ENCODE measurements around the gene PLXNC1.

Gene PLXNC1

DNA sequence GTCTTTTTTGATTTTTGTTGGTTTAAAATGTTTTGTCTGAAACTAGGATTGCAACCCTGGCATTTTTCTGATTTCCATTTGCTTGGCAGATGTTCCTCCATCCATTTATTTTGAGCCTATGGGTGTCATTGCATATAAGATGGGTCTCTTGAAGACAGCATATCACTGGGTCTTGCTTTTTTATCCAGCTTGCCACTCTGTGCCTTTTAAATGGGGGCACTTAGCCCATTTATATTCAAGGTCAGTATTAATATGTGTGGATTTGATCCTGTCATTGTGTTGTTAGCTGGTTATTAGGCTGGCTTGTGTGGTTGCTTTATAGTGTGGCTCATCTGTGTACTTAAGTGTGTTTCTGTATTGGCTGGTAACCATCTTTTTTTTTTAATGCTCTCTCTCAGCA is 171.7 kb downstream of the PLXNC1 start:
- Histone ChIP-seq H3K4me1 (no peaks in the 10 kb centered on the region), H3K4me2 (no peak overlapping the region), H3K27ac (no peak overlapping the region), H3K4me3 (no peak overlapping the region), H4K20me1 (no peaks in the 10 kb centered on the region), H3K36me3 (peaks cover 43% of the 10 kb centered on the region), H3K9me3 (peaks cover 72% of the 10 kb centered on the region), H3K27me3 (no peaks in the 10 kb centered on the region), H3K9ac (no peak overlapping the region)
- TF ChIP-seq Cebpa-rat (IDR thresholded peaks at IDR 0.05), result no peak

DNA sequence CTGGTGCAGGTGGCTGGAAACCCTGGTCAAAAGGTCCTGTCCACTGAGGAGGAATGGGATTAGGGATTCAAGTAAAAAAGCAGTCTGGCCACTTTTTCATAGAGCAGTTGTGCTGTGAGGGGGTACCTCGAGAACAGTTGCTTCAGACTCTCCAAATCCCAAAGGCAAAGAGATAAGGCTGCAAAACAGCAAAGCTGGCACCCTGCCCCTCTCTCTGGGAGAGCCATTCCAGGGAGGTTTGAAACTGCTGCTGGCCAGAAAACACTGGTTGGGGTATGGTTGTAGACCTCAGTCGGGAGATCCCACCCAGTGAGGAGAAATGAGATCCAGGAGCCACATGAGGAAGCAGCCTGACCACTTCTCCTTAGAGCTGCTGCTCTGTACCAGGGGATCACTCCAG is 174.0 kb downstream of the PLXNC1 start:
- H3K4me2 ChIP-seq, result no peak overlapping the region
- peaks cover 62% of the 10 kb centered on the region for H3K9me3 ChIP-seq
- no peak overlapping the region for H3K27ac ChIP-seq
- no peak overlapping the region for H3K9ac ChIP-seq
- no peak overlapping the region for H3K4me3 ChIP-seq
- H3K36me3 ChIP-seq, result peaks cover 58% of the 10 kb centered on the region
- no peaks in the 10 kb centered on the region for H3K4me1 ChIP-seq
- TF ChIP-seq Cebpa-rat (IDR thresholded peaks at IDR 0.05), result no peak
- H4K20me1 ChIP-seq, result no peaks in the 10 kb centered on the region
- H3K27me3 ChIP-seq, result no peaks in the 10 kb centered on the region

GRCh38 chr12:94326234-94326633 is 177.9 kb downstream of the PLXNC1 start:
- Histone ChIP-seq H3K4me3 (no peak overlapping the region), H3K36me3 (peaks cover 63% of the 10 kb centered on the region), H3K27ac (no peak overlapping the region), H3K9ac (no peak overlapping the region), H3K4me2 (no peak overlapping the region), H3K27me3 (no peaks in the 10 kb centered on the region), H4K20me1 (no peaks in the 10 kb centered on the region), H3K4me1 (no peaks in the 10 kb centered on the region), H3K9me3 (peaks cover 24% of the 10 kb centered on the region)
- TF ChIP-seq Cebpa-rat (IDR thresholded peaks at IDR 0.05), result no peak

- Histone ChIP-seq H3K9ac (no peak overlapping the region), H3K9me3 (peaks cover 19% of the 10 kb centered on the region), H3K4me2 (no peak overlapping the region), H3K27me3 (no peaks in the 10 kb centered on the region), H3K27ac (no peak overlapping the region), H3K4me1 (no peaks in the 10 kb centered on the region), H3K36me3 (peaks cover 63% of the 10 kb centered on the region), H3K4me3 (no peak overlapping the region), H4K20me1 (no peaks in the 10 kb centered on the region)
- no peak for TF ChIP-seq Cebpa-rat (IDR thresholded peaks at IDR 0.05)
Observed at GRCh38 chr12:94326727-94327126, 178.3 kb downstream of the PLXNC1 start.

DNA sequence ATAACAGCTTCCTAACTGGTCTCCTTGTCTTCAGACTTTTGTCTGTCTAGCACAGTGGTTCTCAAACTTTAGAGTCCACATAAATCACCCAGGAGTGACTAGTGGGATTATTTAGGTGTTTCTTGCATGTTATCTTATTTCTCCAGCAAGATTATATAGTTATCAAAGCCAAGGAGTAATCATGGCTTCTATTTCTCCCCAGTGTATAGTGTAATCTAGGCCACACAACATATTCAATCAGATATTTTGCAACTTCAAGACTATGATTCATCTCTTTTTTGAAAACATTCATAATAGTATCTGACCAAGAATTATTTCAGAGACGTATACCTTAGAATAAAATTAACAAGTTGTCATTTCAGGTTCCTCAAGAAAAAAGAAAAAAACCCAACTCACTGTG is 179.4 kb downstream of the PLXNC1 start:
- peaks cover 9% of the 10 kb centered on the region for H3K9me3 ChIP-seq
- H3K9ac ChIP-seq, result no peak overlapping the region
- H3K4me2 ChIP-seq, result no peak overlapping the region
- no peak for TF ChIP-seq Cebpa-rat (IDR thresholded peaks at IDR 0.05)
- H3K27ac ChIP-seq, result no peak overlapping the region
- H4K20me1 ChIP-seq, result no peaks in the 10 kb centered on the region
- no peaks in the 10 kb centered on the region for H3K4me1 ChIP-seq
- peaks cover 53% of the 10 kb centered on the region for H3K36me3 ChIP-seq
- no peaks in the 10 kb centered on the region for H3K27me3 ChIP-seq
- no peak overlapping the region for H3K4me3 ChIP-seq

DNA sequence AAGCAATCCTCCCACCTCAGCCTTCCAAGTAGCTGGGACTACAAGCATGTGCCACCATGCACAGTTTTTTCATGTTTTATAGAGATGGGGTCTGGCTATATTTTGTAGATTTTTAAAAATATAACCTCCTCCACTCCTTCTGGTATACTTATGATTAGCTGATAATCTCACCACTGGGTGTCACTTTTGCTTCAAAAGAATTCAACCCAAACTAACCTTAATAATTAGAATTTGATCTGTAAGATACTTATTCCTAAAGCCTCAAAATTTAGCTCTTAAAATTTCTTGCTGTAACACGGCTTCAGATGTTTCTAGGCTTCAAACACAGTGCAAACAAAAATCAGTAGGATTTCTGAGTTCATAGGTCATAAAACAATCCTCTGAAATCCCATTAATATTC is 181.0 kb downstream of the PLXNC1 start:
- no peaks in the 10 kb centered on the region for H3K4me1 ChIP-seq
- no peak for TF ChIP-seq Cebpa-rat (IDR thresholded peaks at IDR 0.05)

GRCh38 chr12:94333396-94333795 is 185.0 kb downstream of the PLXNC1 start:
- no peak overlapping the region for H3K4me3 ChIP-seq
- no peaks in the 10 kb centered on the region for H3K9me3 ChIP-seq

More for the DNA sequence above, 181.0 kb downstream of the PLXNC1 start:
- Histone ChIP-seq H4K20me1 (no peaks in the 10 kb centered on the region), H3K9me3 (no peaks in the 10 kb centered on the region), H3K9ac (no peak overlapping the region), H3K27ac (no peak overlapping the region), H3K4me2 (no peak overlapping the region), H3K27me3 (no peaks in the 10 kb centered on the region), H3K36me3 (peaks cover 42% of the 10 kb centered on the region), H3K4me3 (no peak overlapping the region)

DNA sequence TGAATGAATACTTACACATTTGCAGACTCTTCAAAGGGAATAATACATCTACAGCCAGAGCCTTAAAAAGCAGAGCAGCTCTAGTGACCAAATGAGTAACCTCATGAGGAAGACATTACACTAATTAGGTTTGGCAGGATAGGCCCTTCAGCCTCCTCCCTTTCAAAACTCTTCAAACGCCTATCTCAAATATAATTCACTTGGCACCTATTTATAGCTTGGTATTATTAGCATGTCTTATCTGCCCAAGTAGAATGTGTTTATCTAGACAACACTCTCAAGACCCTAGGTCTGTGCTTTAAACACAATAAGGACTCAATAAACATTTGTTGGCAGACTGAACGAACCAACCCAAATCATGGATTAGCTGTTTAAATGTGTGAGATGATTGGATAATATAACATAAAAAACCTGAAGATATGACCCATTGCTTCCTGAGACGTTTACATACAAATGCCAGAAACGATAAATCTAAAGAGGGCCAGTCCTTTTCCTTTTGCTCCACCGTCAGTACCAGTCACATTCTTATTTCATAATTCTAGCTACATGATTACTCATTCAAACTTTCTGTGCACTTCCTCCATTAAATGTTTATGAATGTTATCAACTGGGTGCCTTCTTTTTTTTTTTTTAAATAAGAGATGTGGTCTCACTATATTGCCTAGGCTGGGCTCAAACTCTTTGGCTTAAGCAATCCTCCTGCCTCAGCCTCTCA is 188.0 kb downstream of the PLXNC1 start:
- no peak for TF ChIP-seq Cebpa-rat (IDR thresholded peaks at IDR 0.05)
- no peak overlapping the region for H3K4me3 ChIP-seq
- no peak overlapping the region for H3K27ac ChIP-seq
- no peak overlapping the region for H3K4me2 ChIP-seq
- H3K4me1 ChIP-seq, result no peaks in the 10 kb centered on the region
- no peaks in the 10 kb centered on the region for H3K27me3 ChIP-seq
- no peak overlapping the region for H3K9ac ChIP-seq
- H3K9me3 ChIP-seq, result no peaks in the 10 kb centered on the region
- no peaks in the 10 kb centered on the region for H4K20me1 ChIP-seq
- peaks cover 4% of the 10 kb centered on the region for H3K36me3 ChIP-seq

More at GRCh38 chr12:94333396-94333795, 185.0 kb downstream of the PLXNC1 start:
- Histone ChIP-seq H4K20me1 (no peaks in the 10 kb centered on the region), H3K27ac (no peak overlapping the region), H3K4me1 (no peaks in the 10 kb centered on the region), H3K4me2 (no peak overlapping the region), H3K36me3 (peaks cover 20% of the 10 kb centered on the region), H3K27me3 (no peaks in the 10 kb centered on the region), H3K9ac (no peak overlapping the region)
- TF ChIP-seq Cebpa-rat (IDR thresholded peaks at IDR 0.05), result no peak

- Histone ChIP-seq H3K27me3 (no peaks in the 10 kb centered on the region), H3K9ac (no peak overlapping the region), H4K20me1 (no peaks in the 10 kb centered on the region), H3K9me3 (no peaks in the 10 kb centered on the region), H3K4me2 (no peak overlapping the region), H3K36me3 (no peaks in the 10 kb centered on the region), H3K4me3 (no peak overlapping the region), H3K27ac (no peak overlapping the region), H3K4me1 (no peaks in the 10 kb centered on the region)
- TF ChIP-seq Cebpa-rat (IDR thresholded peaks at IDR 0.05), result no peak
Observed at GRCh38 chr12:94338006-94338794, 189.8 kb downstream of the PLXNC1 start.

DNA sequence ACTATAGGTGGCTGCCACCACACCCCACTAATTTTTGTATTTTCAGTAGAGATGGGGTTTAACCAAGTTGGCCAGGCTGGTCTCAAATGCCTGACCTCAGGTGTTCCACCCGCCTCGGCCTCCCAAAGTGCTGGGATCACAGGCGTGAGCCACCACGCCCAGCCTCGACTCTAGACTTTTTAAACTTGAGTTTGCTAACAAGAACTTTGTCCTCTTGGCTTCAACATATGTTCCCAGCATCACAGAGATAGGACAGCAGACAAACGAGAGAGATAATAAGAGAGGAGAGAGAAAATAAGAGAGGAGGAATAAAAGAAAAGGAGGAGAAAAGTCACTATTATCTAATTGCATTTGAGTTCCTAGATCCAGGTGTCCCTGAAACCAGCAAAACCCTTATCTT is 192.2 kb downstream of the PLXNC1 start:
- Histone ChIP-seq H3K9me3 (peaks cover 5% of the 10 kb centered on the region; the same call in 1 of the 2 replicates), H3K4me1 (no peaks in the 10 kb centered on the region), H3K27me3 (no peaks in the 10 kb centered on the region), H3K36me3 (peaks cover 4% of the 10 kb centered on the region), H3K4me3 (no peak overlapping the region), H3K9ac (no peak overlapping the region), H3K27ac (no peak overlapping the region), H3K4me2 (no peak overlapping the region), H4K20me1 (no peaks in the 10 kb centered on the region)
- TF ChIP-seq Cebpa-rat (IDR thresholded peaks at IDR 0.05), result no peak
